CD4-positive, alpha-beta T cell (primary cell): ENCODE data around the gene TMEM201. TPM values are rescaled to one million over a fixed set of nuclear protein-coding genes. Genes with fewer than 3 reads are reported as not detected.

Experiments used
- ATAC-seq: fragments of 200-7000 bp; cut with Tn5 transposase; one replicate; pipeline ENCODE4 v1.10.0; 2022; ENCODE audit warnings: mild to moderate bottlenecking; ENCODE audit not compliant: poor library complexity
- CTCF ChIA-PET: fragments of 350-600 bp; sonication (Branson Sonifier 250); formaldehyde crosslinking; loops from one replicate; lab custom pipeline; 2021; ENCODE audit warnings: antibody characterized with exemption, inconsistent platforms; lab: Charles Lee
- POLR2A ChIA-PET: fragments of 350-600 bp; sonication (Branson Sonifier 250); formaldehyde crosslinking; loops from one replicate; lab custom pipeline; 2021; ENCODE audit warnings: antibody characterized with exemption, inconsistent platforms; lab: Charles Lee
- DNase-seq, 14 experiments: peaks; one replicate each; pipeline ENCODE4 v3.0.0-alpha.2; 2013 to 2020; ENCODE audit warnings: mixed read lengths in 2 of 14
- H3K27ac ChIP-seq, 2 donors: one replicate each; pipeline versions ENCODE4 v1.5.1 to v1.7.0; 2013; ENCODE audit warnings: low read length in 2 of 2, low read depth in 1 of 2, mild to moderate bottlenecking in 1 of 2
- H3K27me3 ChIP-seq, 2 experiments: 1 replicate in 1 of 2; 2 replicates in 1 of 2; pipeline versions ENCODE4 v1.6.1 to v1.7.0; 2013; ENCODE audit warnings: low read length in 2 of 2, control low read depth in 1 of 2, mild to moderate bottlenecking in 1 of 2, moderate library complexity in 1 of 2; ENCODE audit not compliant: insufficient read depth in 2 of 2, control insufficient read depth in 1 of 2
- H3K36me3 ChIP-seq: one replicate; pipeline ENCODE4 v1.6.1; 2013; ENCODE audit warnings: low read length, control low read depth; ENCODE audit not compliant: insufficient read depth
- H3K4me1 ChIP-seq: one replicate; pipeline ENCODE4 v1.6.1; 2013; ENCODE audit warnings: low read length, control low read depth; ENCODE audit not compliant: insufficient read depth
- H3K4me3 ChIP-seq: one replicate; pipeline ENCODE4 v1.5.1; 2013; ENCODE audit warnings: mild to moderate bottlenecking, low read length, moderate library complexity
- H3K9me3 ChIP-seq, 2 experiments: 1 replicate in 1 of 2; 2 replicates in 1 of 2; pipeline versions ENCODE4 v1.6.1 to v1.7.0; 2013; ENCODE audit warnings: low read length in 2 of 2, mild to moderate bottlenecking in 2 of 2, control low read depth in 1 of 2, moderate library complexity in 1 of 2; ENCODE audit not compliant: control insufficient read depth in 1 of 2, insufficient read depth in 1 of 2
- H3K27ac Mint-ChIP-seq: one replicate; pipeline ENCODE4 v1.8.0; 2020; ENCODE audit warnings: mixed read lengths
- H3K27me3 Mint-ChIP-seq: one replicate; pipeline ENCODE4 v1.8.0; 2021; ENCODE audit warnings: mixed read lengths
- H3K36me3 Mint-ChIP-seq: one replicate; pipeline ENCODE4 v1.8.0; 2021; ENCODE audit warnings: low read depth, mixed read lengths
- H3K4me1 Mint-ChIP-seq: one replicate; pipeline ENCODE4 v1.8.0; 2021; ENCODE audit warnings: low read depth, mixed read lengths
- H3K4me3 Mint-ChIP-seq: one replicate; pipeline ENCODE4 v1.8.0; 2020; ENCODE audit warnings: mild to moderate bottlenecking, mixed read lengths
- H3K9me3 Mint-ChIP-seq: one replicate; pipeline ENCODE4 v1.8.0; 2020; ENCODE audit warnings: mixed read lengths
- CTCF ChIP-seq: fragments of 200-600 bp; IDR thresholded peaks from one replicate; pipeline ENCODE4 v1.8.0; 2022; ENCODE audit warnings: antibody characterized with exemption, mild to moderate bottlenecking
- intact Hi-C, 2 experiments: fragments of 100-400 bp; cut with DNase I in 1 of 2; cut with micrococcal nuclease in 1 of 2; formaldehyde crosslinking; loops; one replicate each; pipeline versions ENCODE4 v1.15.1 to v1.9.0; 2023 to 2025; cut with DNase I, micrococcal nuclease
- total RNA-seq, 174 experiments: library from RNA in 2 of 174; stranded (reverse) in 2 of 174; gene quantifications; one replicate each; pipeline ENCODE4 v1.2.3 and lab custom pipeline; 2021 to 2026

The TMEM201 gene
- total RNA-seq, 2 experiments from 2014 or later, result 9.1 to 9.2 TPM

GRCh38 chr1:9633493-9633892, 44.8 kb downstream of the TMEM201 start:
- peaks cover 77% of the 10 kb centered on the region for H3K36me3 Mint-ChIP-seq
- peaks cover 79% of the 10 kb centered on the region for H3K4me1 ChIP-seq
- CTCF ChIA-PET, result no interaction called here

GRCh38 chr1:9634582-9634981, 45.9 kb downstream of the TMEM201 start:
- ChIA-PET CTCF (interaction anchor here (1.4 kb wide), 1 partner anchor 8 kb away, joined by 4 read pairs; no protein-coding TSS in a partner anchor), POLR2A (interaction anchor here (0.9 to 13.1 kb wide), 3 partner anchors 10 to 83 kb away, joined by 3 to 164 read pairs (median 5); partner anchors contain the start of gene PIK3CD)
- Mint-ChIP-seq H3K36me3 (peaks cover 74% of the 10 kb centered on the region), H3K27ac (peak overlapping the region; percentile 92), H3K4me3 (peak overlapping the region; percentile 34), H3K9me3 (no peaks in the 10 kb centered on the region), H3K4me1 (peaks cover 72% of the 10 kb centered on the region), H3K27me3 (no peaks in the 10 kb centered on the region)
- Histone ChIP-seq H3K27me3 (no peaks in the 10 kb centered on the region), H3K9me3 (no peaks in the 10 kb centered on the region), H3K36me3 (peaks cover 22% of the 10 kb centered on the region), H3K27ac (no peak overlapping the region), H3K4me3 (no peak overlapping the region), H3K4me1 (peaks cover 82% of the 10 kb centered on the region)
- DNase-seq (no peak), ATAC-seq (no peak)
- intact Hi-C loops, result no loop called here
- TF ChIP-seq CTCF, result no peak

More at GRCh38 chr1:9633493-9633892, 44.8 kb downstream of the TMEM201 start:
- POLR2A ChIA-PET, result interaction anchor here (8.1 to 13.1 kb wide), 2 partner anchors 10 to 20 kb away, joined by 164 to 195 read pairs; partner anchors contain the start of gene PIK3CD
- H3K4me3 ChIP-seq, result no peak overlapping the region
- DNase-seq (no peak), ATAC-seq (no peak)
- TF ChIP-seq CTCF, result no peak
- no peaks in the 10 kb centered on the region for H3K9me3 Mint-ChIP-seq
- no peaks in the 10 kb centered on the region for H3K9me3 ChIP-seq
- H3K4me1 Mint-ChIP-seq, result peaks cover 75% of the 10 kb centered on the region
- no peaks in the 10 kb centered on the region for H3K27me3 Mint-ChIP-seq
- H3K36me3 ChIP-seq, result peaks cover 22% of the 10 kb centered on the region
- no peaks in the 10 kb centered on the region for H3K27me3 ChIP-seq
- intact Hi-C loops, result no loop called here
- peak overlapping the region; percentile 92 for H3K27ac Mint-ChIP-seq
- H3K27ac ChIP-seq, result no peak overlapping the region
- peak overlapping the region; percentile 56 for H3K4me3 Mint-ChIP-seq

- H3K4me3 ChIP-seq, result no peak overlapping the region
- peak overlapping the region in 1 of 2 donors; percentile 50 for H3K27ac ChIP-seq
- no peak for DNase-seq
- Mint-ChIP-seq H3K9me3 (no peaks in the 10 kb centered on the region), H3K36me3 (peaks cover 61% of the 10 kb centered on the region), H3K4me3 (peak overlapping the region; percentile 49), H3K27ac (peak overlapping the region; percentile 78), H3K4me1 (peaks cover 71% of the 10 kb centered on the region), H3K27me3 (no peaks in the 10 kb centered on the region)
- intact Hi-C loops, result no loop called here
- H3K27me3 ChIP-seq, result no peaks in the 10 kb centered on the region
- CTCF ChIA-PET, result interaction anchor here (0.6 kb wide), 1 partner anchor 1519 kb away, joined by 3 read pairs; no protein-coding TSS in a partner anchor
- no peak for TF ChIP-seq CTCF
- no peaks in the 10 kb centered on the region for H3K9me3 ChIP-seq
- ATAC-seq, result no peak
- peaks cover 75% of the 10 kb centered on the region for H3K4me1 ChIP-seq
- POLR2A ChIA-PET, result interaction anchor here (1.4 to 13.1 kb wide), 3 partner anchors 10 to 26 kb away, joined by 4 to 195 read pairs (median 164); partner anchors contain the start of gene PIK3CD
- peaks cover 28% of the 10 kb centered on the region for H3K36me3 ChIP-seq
Measured at GRCh38 chr1:9639227-9639626, 50.5 kb downstream of the TMEM201 start.
